C4-2B (cell line): ENCODE results near the gene RSRC1.

Experiments used
- ZFX ChIP-seq: fragments of 450-650 bp; IDR thresholded peaks from 2 replicates; pipeline ENCODE4 v1.6.1; 2017
- TF ChIP-seq, protein P1 (sequence below): fragments of 450-650 bp; conservative IDR thresholded peaks from 2 replicates; pipeline ENCODE4 v1.5.1; 2017; ENCODE audit warnings: mild to moderate bottlenecking

GRCh38 chr3:158106766-158107471 lies 3.0 kb upstream of the RSRC1 start:
- TF ChIP-seq, protein P1, sequence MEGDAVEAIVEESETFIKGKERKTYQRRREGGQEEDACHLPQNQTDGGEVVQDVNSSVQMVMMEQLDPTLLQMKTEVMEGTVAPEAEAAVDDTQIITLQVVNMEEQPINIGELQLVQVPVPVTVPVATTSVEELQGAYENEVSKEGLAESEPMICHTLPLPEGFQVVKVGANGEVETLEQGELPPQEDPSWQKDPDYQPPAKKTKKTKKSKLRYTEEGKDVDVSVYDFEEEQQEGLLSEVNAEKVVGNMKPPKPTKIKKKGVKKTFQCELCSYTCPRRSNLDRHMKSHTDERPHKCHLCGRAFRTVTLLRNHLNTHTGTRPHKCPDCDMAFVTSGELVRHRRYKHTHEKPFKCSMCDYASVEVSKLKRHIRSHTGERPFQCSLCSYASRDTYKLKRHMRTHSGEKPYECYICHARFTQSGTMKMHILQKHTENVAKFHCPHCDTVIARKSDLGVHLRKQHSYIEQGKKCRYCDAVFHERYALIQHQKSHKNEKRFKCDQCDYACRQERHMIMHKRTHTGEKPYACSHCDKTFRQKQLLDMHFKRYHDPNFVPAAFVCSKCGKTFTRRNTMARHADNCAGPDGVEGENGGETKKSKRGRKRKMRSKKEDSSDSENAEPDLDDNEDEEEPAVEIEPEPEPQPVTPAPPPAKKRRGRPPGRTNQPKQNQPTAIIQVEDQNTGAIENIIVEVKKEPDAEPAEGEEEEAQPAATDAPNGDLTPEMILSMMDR = no peak
- TF ChIP-seq ZFX = no peak
